DND-41 (cell line): Measurements from ENCODE around the gene BEX4.

Experiments used
- CTCF ChIP-seq: IDR thresholded peaks from 2 replicates; pipeline ENCODE4 v1.5.1; 2012; ENCODE audit warnings: borderline replicate concordance, low read length, moderate library complexity, mild to moderate bottlenecking; ENCODE audit not compliant: poor library complexity, severe bottlenecking; ENCODE audit errors: extremely low read depth
- EZH2 ChIP-seq: IDR thresholded peaks from 3 replicates; pipeline ENCODE4 v1.6.1; 2012; ENCODE audit warnings: borderline replicate concordance, low read depth, mild to moderate bottlenecking, moderate library complexity, low read length, inconsistent platforms; ENCODE audit not compliant: severe bottlenecking

GRCh38 chrX:103212749-103213457, 2.0 kb upstream of the BEX4 start:
- TF ChIP-seq CTCF (no peak), EZH2 (no peak)
